Heart left ventricle (tissue), 16 donors: Measurements from ENCODE around the gene FRMD6. TPM values are rescaled to one million over a fixed set of nuclear protein-coding genes. Genes with fewer than 3 reads are reported as not detected.
A peak's percentile ranks its signal among the peaks of the same experiment; 100 is the strongest.

ENCODE experiments used
- ATAC-seq, 4 donors: fragments of 200-7000 bp; cut with Tn5 transposase; one replicate each; pipeline ENCODE4 v1.9.1; 2020 to 2022; ENCODE audit warnings: moderate library complexity in 4 of 4, mild to moderate bottlenecking in 3 of 4, moderate number of reproducible peaks in 1 of 4
- DNase-seq, 5 donors: peaks; one replicate each; pipeline ENCODE4 v3.0.0-alpha.2; 2020
- H3K27ac ChIP-seq, 12 donors: fragments of 200-600 bp; sonication (generic) in 4 of 12; one replicate each; pipeline versions ENCODE4 v1.5.0 to v1.8.0; 2016 to 2022; ENCODE audit warnings: mild to moderate bottlenecking in 2 of 12
- H3K27me3 ChIP-seq, 9 donors: fragments of 200-600 bp; sonication (generic) in 2 of 9; one replicate each; pipeline versions ENCODE4 v1.5.1 to v1.8.0; 2016 to 2022; ENCODE audit warnings: mild to moderate bottlenecking in 3 of 9
- H3K36me3 ChIP-seq, 9 donors: fragments of 200-600 bp; sonication (generic) in 2 of 9; one replicate each; pipeline versions ENCODE4 v1.5.0 to v1.8.0; 2018 to 2022; ENCODE audit warnings: mild to moderate bottlenecking in 2 of 9
- H3K4me1 ChIP-seq, 12 donors: fragments of 200-600 bp; sonication (generic) in 4 of 12; one replicate each; pipeline versions ENCODE4 v1.5.0 to v1.8.0; 2016 to 2022; ENCODE audit warnings: mild to moderate bottlenecking in 3 of 12
- H3K4me3 ChIP-seq, 12 donors: fragments of 200-600 bp; sonication (generic) in 4 of 12; one replicate each; pipeline versions ENCODE4 v1.5.0 to v1.8.0; 2017 to 2022; ENCODE audit warnings: mild to moderate bottlenecking in 9 of 12, moderate library complexity in 4 of 12
- H3K9me3 ChIP-seq, 12 donors: fragments of 200-600 bp; sonication (generic) in 4 of 12; one replicate each; pipeline versions ENCODE4 v1.5.0 to v1.8.0; 2016 to 2022; ENCODE audit warnings: mild to moderate bottlenecking in 1 of 12
- POLR2A ChIP-seq, 2 donors: fragments of 450-650 bp; IDR thresholded peaks; one replicate each; pipeline ENCODE4 v1.6.1; 2017; ENCODE audit warnings: antibody characterized with exemption in 2 of 2, mild to moderate bottlenecking in 2 of 2, moderate library complexity in 2 of 2
- WGBS, 4 donors: extraction: QIAGEN DNeasy Blood & Tissue Kit in 2 of 4; methylation state at CpG; one replicate each; pipeline versions ENCODE4 v1.1.5 to v1.1.7; 2013 to 2018; 5-methylcytosine and 5-hydroxymethylcytosine counted together
- intact Hi-C, 10 donors: fragments of 100-400 bp; cut with DNase I; formaldehyde crosslinking; loops; one replicate each; pipeline versions ENCODE4 v1.11.1 to v1.14.2; 2022
- polyA plus RNA-seq, 2 donors: library from polyadenylated mRNA; stranded (reverse); fragments of 200-250 nt; gene quantifications; one replicate each; pipeline ENCODE4 v1.2.3, GENCODE V29; 2013
- total RNA-seq, 9 donors: library from RNA; depleted of rRNA in 2 of 9; stranded (reverse); fragments of >200 nt in 2 of 9; fragmentation: NEBNext Ultra II Directional in 3 of 9; extraction: Animal tissue kit (Norgen Biotek cat#: 25700) in 3 of 9; gene quantifications; one replicate each; pipeline versions ENCODE4 v1.1.0 to v1.2.4, GENCODE V29; 2016 to 2023
- TF ChIP-seq, protein P1 (sequence below), 12 donors: fragments of 200-600 bp; sonication (generic) in 4 of 12; IDR thresholded peaks; one replicate each; pipeline versions ENCODE4 v1.5.0 to v1.8.0; 2018 to 2022; ENCODE audit warnings: antibody characterized with exemption in 12 of 12, mild to moderate bottlenecking in 5 of 12
- donor health status: ischemic (EF 13 %, LVEDD 7.1; RV severe dilation, severe dysfunction).
- donor health status: healthy with polysubstance abuse.
- donor health status: DM: no; HTN: yes; CAD: no.
- donor health status: DM: no; HTN: no; CAD: no.
- donor health status: ischemic (EF 25% LVEDD 6.9; RV normal size, moderate dysfunction).
- donor health status: ischemic (EF 25% LVEDD 5.7; RV mildly dilated, moderate dysfunction).
- donor health status: healthy.
- donor health status: DM: yes; HTN: yes; CAD: no.
- donor health status: ischemic (EF 35%, LVEDD 5.7; RV mildly dilated, moderate dysfunction).
- donor health status: nonischemic (EF 11% LVEDD 7.7; RV severe dilation, severe dysfunction).
- donor health status: DM: yes; HTN: yes; CAD: no.
- donor health status: PGD.
- donor health status: ischemic (EF 29% LVEDD 5.4; RV normal size, mild dysfunction).
- donor health status: nonischemic (EF 23%, LVEDD 6.1; RV moderate dilation, normal function).

FRMD6 gene
- total and polyA plus RNA-seq, 11 donors, result 1.9 to 23.2 (median 8.9) TPM

DNA sequence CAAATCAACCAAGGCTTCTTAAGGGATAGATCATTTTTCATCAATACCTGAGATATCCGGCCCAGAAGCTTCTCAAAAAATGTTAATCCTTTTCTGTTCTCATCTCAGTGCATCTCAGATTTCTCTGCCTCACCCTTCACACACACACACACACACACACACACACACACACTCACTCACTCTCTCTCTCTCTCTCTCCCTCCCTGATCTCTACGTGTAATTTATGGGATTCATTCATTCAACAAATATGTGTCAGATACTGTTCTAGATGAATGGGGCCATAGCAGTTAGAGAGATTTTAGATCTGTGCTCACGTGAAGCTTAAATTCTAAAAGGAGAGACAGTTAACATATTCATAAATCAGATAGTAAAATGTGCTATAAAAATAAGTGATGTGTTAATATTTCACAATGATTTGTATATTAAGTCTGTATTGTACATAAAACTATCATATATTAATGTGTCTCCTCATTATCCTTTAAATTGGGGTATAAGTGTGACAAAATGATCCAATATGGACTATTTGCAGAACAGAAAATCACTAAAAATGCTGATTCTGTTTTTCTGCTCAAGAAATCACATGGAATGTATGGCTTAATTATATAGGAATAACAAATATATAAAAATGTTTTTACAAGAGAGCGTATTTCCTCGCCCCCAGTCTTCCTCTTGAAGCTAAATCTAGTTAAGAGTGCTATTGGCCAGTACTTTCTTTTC lies 7.3 kb upstream of the FRMD6 start:
- DNase-seq (no peak), ATAC-seq (no peak)
- Histone ChIP-seq H3K27me3 (no peaks in the 10 kb centered on the region), H3K4me1 (peaks cover 0 to 5% (median 0%) of the 10 kb centered on the region in 12 donors), H3K36me3 (peaks cover 0 to 2% (median 0%) of the 10 kb centered on the region in 9 donors), H3K4me3 (no peak overlapping the region), H3K9me3 (no peaks in the 10 kb centered on the region), H3K27ac (no peak overlapping the region)
- TF ChIP-seq, protein P1, sequence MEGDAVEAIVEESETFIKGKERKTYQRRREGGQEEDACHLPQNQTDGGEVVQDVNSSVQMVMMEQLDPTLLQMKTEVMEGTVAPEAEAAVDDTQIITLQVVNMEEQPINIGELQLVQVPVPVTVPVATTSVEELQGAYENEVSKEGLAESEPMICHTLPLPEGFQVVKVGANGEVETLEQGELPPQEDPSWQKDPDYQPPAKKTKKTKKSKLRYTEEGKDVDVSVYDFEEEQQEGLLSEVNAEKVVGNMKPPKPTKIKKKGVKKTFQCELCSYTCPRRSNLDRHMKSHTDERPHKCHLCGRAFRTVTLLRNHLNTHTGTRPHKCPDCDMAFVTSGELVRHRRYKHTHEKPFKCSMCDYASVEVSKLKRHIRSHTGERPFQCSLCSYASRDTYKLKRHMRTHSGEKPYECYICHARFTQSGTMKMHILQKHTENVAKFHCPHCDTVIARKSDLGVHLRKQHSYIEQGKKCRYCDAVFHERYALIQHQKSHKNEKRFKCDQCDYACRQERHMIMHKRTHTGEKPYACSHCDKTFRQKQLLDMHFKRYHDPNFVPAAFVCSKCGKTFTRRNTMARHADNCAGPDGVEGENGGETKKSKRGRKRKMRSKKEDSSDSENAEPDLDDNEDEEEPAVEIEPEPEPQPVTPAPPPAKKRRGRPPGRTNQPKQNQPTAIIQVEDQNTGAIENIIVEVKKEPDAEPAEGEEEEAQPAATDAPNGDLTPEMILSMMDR (IDR thresholded peaks at IDR 0.05), result no peak
- no peak for TF ChIP-seq POLR2A (IDR thresholded peaks at IDR 0.05)
- intact Hi-C loops, result loop anchor here in 1 of 10 donors (10.0 kb wide), 1 partner anchor 360 kb away; no protein-coding TSS in a partner anchor
- 83 to 90% (median 88%) methylated on average over 5 of the region's 5 CpGs for WGBS, 4 donors

DNA sequence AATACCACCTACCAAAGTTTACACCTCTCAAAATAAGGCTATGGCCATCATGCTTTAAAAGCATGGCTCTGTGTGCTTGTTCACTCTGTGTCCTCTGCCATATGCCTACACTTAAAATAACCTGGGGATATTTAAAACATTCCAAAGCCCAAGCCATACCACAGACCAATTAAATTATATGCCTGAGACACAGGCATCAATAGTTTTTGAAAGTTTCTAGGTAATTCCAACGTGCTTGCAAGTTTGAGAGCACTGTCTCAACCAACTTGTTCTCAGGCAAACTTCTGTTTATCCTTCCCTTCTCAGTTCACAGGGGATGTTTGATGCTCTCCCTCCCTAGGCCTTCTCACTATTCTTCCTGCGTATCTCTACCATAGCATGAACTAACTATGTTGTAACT lies 3.4 kb upstream of the FRMD6 start:
- Histone ChIP-seq H3K4me1 (peaks cover 0 to 16% (median 2%) of the 10 kb centered on the region in 12 donors), H3K4me3 (no peak overlapping the region), H3K36me3 (no peaks in the 10 kb centered on the region), H3K27ac (no peak overlapping the region), H3K9me3 (no peaks in the 10 kb centered on the region), H3K27me3 (no peaks in the 10 kb centered on the region)
- TF ChIP-seq POLR2A (IDR thresholded peaks at IDR 0.05), result no peak
- TF ChIP-seq, protein P1 (IDR thresholded peaks at IDR 0.05), result no peak
- DNase-seq, result no peak
- ATAC-seq, result no peak
- intact Hi-C loops, result loop anchor here in 1 of 10 donors (10.0 kb wide), 1 partner anchor 363 kb away; no protein-coding TSS in a partner anchor
- WGBS, 4 donors, result 30 to 59% (median 48%) methylated on average over 2 of the region's 2 CpGs

DNA sequence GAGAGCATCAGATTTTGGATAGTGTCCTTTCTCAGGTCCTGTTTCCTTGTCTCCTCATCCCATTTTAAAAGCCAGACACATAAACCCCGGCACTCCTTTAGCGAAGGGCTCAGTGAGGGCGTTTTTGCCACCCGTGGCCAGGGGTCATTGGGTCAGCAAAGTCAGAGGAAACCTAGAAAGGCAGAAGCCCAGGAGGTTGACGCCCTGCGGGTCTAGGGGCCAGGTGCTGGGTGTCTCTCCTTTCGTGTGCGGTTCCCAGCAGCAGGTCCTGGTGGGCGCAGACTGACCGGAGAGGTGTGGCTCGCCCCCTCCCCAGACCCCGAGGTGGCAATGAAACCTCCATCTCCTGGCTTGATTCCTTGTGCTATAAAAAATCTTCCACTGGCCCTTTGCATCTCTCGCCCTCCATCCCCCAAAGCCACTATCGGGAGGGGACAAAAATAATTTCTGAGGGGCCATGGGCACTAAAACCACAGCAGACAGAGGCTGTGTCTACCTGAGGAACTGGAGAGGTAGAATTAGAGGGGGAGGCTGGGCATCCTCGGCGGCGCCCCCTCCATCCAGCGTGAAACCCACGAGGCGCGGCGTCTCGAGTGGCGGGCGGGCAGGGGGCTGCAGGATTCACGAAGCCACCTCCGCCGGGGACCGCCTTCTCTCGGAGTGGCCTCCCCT lies 858 bp upstream of the FRMD6 start:
- intact Hi-C loops, result loop anchor here in 9 of 10 donors (5.0 to 10.0 kb wide), 11 partner anchors 54 to 369 kb away; partner anchors contain the start of gene RTRAF (in 1 of the 9)
- TF ChIP-seq, protein P1 (IDR thresholded peaks at IDR 0.05), result no peak
- TF ChIP-seq POLR2A (IDR thresholded peaks at IDR 0.05), result no peak
- WGBS, 4 donors, result 0 to 2% (median 1%) methylated on average over 23 to 30 of the region's 30 CpGs
- Histone ChIP-seq H3K4me1 (peaks cover 0 to 29% (median 11%) of the 10 kb centered on the region in 12 donors), H3K27me3 (peaks cover 0 to 6% (median 0%) of the 10 kb centered on the region in 9 donors), H3K9me3 (no peaks in the 10 kb centered on the region), H3K4me3 (peak overlapping the region; percentile 58 to 96 (median 87)), H3K36me3 (no peaks in the 10 kb centered on the region), H3K27ac (peak overlapping the region; percentile 89 to 100 (median 97))
- peak in 1 of 4 donors; percentile 2 for ATAC-seq
- peak; percentile 22 to 64 (median 27) for DNase-seq
